ENCODE measurements around the gene UST.
A peak's percentile ranks its signal among the peaks of the same experiment; 100 is the strongest.
"Not testable (repeated sequence)": the region's sequence is repeated elsewhere in the genome, so short reads cannot be mapped to it uniquely, and the experiment has no call there.

UST gene

DNA sequence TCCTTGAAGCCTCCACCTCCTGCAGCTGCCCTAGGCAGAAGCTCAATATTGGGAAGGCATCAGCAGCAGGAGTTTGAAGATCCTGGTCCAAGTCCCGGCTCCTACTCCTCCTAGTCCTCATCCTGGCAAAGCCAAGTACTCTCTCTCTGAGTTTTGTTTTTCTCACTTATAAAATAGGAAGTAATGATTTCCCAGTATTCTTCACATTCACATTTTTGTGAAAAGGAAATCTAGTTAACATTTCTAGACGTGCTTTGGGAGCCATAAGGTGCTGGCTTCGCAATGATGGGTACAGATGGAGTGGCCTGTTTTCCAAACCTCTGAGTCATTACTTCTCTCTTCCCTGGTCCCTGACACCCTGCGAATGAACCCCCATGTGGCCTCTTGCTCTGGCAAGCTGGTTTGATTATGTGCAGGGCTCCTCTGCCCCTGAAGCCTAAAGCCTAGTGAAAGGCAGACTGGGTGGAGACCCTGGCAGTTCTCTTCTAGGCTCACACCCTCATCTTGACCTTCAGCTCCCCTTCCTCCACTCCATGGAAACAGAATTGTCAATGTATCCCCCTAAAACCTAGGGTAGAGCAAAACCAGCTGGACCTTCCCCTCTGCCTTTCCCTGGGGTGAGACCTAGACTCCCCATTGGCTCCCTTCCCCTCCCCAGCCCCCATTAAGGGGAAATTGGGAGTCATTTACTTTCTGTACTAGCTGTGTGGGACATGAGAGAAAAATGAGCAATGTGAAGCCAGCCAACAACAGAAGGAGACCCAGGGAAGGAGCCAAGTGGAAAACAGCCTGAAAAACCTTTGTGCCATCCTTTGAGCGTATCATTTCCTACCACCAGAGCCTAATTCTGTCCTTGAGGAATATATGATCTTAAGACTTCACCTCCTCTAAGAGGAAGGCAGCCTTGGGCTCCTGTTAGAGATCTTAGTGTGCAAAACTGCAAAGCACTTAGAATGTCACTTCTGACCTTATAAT, 158.4 kb downstream of the UST start:
- no peak for DNase-seq (ENCODE audit: low spot score)

DNA sequence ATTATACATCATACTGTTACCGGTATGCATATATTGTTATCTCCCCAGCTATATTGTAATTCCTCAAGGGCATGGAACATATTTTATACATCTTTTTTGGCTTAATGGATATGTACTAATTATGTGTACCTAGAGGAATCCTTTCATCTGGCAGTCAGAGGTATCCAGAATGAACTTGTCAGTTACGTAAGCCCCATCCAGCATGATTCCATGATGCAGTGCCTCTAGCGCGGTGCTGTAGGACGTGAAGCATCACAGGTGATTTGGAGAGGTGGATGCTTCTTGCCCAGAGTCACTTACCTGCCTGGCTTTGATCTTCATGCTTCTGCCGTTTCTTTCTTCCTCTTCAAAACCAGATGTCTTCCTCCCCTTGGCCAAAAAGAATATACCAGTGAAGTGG, 159.1 kb downstream of the UST start:
- no peak for DNase-seq (ENCODE audit: low spot score)

DNA sequence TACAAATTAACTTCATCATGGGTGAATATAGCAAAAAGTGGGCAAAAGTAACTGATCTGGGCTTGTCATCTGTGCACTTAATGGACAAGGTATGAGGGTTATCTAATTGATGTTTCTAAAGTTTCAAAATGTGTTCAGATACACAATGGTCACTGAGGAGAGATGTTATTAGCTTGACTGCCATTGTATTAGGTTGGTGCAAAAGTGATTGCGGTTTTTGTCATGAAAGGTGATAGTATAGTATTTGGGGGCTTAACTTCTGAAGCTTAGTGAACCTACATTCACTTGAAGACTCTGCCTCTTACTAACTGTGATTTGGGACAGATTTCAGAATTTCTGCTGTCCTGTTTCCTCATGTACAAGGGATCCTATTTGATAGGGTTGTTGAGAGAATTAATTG, 159.6 kb downstream of the UST start:
- DNase-seq (ENCODE audit: low spot score): no peak

DNA sequence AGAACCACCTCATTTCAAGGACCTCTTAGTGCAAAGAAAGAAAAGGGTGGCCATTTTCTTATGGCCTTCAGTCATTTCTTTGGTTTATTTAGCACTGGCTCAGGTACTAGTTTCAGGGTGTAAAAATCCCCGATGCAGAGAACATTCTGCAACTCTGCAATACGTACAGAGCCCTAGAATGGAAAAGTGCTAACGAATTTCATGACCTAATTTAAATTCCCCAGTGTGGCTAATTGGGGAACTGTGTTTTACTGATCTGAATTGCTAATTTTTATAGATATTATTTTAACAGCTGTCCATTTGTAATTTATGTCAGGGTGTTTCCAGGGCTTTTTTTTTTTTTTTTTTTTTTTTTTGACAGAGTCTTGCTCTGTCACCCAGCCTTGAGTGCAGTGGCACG, 160.7 kb downstream of the UST start:
- DNase-seq (ENCODE audit: low spot score): no peak

DNA sequence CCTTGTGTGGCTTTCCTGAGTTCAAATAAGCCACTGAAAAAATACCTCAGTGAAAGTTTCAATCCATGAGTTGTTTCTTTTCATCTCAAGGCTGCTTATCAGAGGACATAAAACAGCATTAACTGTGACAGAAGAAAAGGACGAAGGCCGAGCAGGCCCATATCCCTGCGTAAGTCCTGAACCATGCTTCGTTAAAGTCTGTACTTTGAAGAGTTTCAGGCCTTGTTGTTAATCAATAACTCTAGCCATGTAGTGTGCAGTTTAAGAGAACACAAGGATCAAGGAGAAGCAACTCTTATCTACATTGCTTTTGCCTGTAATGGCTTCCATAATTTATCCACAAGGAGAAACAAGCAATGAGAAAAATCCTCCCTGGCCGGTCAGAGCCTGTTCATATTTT, 165.4 kb downstream of the UST start:
- DNase-seq (ENCODE audit: low spot score): no peak

DNA sequence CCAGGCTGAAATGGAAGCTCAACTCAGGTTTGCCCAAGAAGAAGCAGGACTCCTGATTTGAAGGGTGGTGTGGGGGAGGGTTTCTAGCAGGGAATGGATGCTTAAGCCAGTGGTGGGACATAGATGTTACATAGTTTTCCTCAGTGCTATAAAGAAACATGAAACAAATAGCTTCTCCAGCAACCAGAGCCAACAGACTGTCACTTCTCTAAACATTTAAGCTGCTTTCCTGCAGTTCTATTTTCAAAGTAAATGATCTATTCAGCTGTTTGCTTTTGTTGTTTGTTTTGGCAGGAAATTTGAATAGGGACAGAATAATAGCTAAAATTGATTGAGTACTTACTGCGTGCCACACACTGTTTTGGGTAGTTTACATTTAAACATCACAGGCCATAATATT, 169.0 kb downstream of the UST start:
- no peak for DNase-seq (ENCODE audit: low spot score)

DNA sequence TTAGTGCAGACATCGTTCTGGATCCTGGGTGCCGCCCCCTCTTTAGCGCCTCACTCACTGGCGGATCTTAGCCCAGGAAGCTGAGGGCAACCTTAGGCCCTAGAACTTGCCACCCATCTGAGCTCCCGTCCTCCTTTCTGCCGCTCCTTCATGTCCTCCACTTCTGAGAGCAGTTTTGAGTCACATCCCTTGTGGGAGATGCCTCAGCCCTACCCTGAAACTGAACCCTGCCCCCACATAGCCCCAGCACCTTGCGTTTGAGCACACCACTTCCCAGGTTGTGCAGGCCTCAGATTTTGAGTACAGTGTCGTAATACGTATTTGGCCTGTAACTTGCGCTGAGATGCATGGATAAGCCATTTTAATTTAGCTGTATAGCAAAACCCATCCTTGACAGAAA, 169.7 kb downstream of the UST start:
- not testable (repeated sequence) for DNase-seq (ENCODE audit: low spot score)

DNA sequence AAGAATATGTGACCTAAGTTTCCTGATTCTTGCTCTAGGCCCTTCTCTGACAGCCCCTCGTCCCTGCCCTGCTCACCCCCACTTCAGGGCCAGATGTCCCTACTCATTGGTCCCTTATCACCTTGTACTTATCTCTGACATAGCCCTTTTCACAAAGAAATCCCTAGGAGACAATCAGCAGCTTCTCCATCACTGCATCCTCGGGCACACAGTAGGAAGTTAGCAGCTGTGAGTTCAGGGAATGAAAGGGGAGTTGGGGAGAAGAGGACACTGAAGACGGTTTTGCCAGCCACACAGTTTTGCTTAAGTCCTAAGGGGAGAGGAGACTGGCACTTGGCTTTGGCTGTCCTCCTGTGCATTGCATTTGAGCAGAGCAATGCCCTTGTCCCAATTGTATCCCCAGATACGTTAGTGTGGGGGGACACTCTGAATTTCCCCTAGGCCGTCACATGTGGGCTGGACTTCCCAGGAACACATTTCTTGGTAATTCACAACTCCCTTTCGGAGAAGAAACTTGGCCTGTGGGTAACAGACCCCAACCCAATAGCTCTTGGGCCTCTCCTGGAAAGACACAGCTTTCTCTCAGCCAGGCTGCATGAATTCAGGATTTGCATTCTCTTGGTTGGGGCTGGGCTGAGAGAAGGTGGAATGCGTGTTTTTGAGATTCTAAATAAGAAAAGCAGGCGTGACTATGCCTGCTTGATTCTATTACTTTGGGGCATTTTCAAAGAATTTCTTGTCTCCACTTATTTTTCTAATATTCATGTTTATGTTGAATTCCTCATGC, 177.6 kb downstream of the UST start:
- DNase-seq (ENCODE audit: low spot score): no peak

DNA sequence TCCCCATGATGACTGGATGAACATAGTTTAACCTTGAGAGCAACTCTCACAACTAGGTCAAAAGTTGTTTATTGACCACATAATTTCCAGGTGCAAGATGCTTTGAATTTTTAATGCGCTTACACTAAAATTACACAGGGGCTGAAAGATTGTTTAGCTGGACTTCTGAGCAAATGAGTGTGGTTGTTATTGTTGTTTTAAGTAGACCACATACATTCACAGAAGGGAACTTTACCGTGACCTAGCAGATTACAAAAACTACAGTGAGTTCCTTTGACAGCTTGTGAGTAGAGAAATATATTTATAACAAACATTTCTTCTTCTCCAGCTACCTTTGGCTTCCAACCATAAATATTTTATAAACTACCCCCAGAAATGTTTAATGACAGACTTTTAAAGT, 178.9 kb downstream of the UST start:
- DNase-seq (ENCODE audit: low spot score): no peak

DNA sequence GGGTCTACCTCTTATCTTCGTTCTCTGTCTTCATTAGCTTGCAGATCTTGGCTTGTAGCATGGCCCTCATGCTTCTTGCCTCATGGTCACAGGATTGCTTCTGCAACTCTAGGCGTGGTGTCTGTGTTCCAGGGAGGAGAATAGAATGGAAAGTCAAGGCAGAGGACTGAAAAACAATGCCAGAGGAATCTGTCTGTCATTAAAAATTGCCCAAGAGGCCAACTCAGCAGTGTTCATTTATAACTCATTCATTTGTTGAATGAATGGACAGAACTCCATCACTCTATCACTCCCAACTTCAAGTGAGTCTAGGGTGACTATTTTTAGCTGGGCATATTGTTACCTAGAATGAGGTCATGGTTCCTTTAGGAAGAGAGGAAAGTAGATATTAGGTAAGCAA, 179.6 kb downstream of the UST start:
- no peak for DNase-seq (ENCODE audit: low spot score)

DNA sequence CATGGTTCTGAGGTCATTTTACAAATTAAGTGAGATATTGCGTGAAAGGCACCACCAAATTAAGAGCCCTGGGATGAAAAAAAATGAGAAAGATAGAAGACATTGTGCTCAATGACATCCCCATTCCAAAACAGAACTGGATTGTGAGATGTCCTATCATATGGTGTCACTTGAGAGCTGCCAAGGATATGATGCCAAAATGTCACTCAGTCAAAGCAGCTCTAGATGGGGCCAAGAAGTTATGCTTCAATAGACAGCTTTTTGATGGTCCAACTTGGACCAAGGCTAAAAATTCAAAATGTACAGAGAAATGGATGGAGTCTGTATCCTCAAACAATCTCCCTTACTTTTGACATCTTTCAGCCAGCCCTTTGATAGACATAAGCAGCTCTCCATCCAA, 180.8 kb downstream of the UST start:
- DNase-seq (ENCODE audit: low spot score): no peak

DNA sequence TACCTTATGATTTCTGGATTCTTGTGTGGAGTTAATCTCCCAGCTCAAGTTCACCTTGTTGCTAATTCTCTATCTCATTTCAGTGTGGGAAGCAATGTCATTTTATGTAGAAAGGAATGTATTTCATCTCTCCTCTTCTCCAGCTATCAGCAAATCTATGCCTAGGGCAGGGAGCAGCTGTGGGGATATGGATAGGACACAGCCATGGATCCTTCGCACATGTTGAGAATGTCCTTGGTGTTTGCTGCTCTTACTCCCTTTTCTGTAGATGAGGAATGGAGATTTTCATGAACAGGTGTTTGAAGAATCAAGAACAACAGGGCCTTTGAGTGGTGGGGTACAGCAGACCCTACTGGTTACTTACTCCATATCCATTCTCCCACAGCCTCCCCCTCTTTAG, 182.0 kb downstream of the UST start:
- no peak for DNase-seq (ENCODE audit: low spot score)

DNA sequence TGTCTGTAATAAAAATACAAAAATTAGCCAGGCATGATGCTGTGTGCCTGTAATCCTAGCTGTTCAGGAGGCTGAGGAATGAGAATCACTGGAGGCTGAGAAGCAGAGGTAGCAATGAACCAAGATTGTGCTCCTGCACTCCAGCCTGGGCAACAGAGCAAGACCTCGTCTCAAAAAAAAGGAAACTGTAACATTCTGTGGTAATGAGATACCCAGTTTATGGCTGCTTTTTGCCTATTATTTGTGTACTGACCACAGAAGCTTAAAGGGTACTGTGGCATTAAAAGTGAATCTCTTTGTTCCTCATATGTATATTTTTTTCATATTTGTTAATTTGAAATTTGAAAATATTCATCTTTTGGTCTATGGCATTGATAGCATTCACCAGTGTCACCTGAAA, 185.4 kb downstream of the UST start:
- no peak for DNase-seq (ENCODE audit: low spot score)

DNA sequence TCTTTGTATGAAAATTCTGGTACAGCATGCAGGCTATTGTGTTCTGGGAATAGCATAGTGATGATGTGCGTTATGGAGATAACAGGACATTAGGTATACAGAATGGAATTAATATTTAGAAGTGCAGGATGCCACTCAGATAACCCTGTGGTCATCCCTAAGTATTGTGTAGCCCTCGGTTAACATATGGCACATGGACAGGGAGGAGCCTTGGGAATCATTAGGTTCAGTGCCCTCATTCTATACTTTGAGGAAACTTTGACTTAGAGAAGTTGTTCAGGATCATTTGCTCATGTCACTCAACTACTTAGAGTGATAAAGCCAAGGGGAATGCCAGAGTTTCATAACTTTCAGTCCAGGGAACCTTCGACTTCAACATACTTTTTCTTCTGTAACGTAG, 185.9 kb downstream of the UST start:
- no peak for DNase-seq (ENCODE audit: low spot score)

DNA sequence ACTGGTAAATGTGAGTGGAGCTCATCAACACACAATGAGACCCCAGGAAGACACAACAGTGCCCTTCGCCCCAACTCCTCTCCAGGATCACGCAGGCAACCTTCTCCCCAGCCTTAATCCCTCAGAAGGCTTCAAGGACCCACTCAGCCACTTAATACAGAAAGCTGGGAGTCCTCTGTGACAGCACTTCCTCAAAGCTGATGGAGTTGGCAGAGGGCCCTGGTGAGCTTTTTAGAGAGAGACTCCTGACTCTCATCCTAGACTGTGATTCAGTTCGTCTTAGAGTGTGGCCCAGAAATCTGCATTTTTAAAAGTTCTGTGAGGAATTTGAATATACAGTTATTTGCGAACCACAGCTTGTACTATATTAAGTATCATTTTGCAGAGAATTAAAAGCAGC, 187.7 kb downstream of the UST start:
- DNase-seq (ENCODE audit: low spot score): peak; percentile 52

DNA sequence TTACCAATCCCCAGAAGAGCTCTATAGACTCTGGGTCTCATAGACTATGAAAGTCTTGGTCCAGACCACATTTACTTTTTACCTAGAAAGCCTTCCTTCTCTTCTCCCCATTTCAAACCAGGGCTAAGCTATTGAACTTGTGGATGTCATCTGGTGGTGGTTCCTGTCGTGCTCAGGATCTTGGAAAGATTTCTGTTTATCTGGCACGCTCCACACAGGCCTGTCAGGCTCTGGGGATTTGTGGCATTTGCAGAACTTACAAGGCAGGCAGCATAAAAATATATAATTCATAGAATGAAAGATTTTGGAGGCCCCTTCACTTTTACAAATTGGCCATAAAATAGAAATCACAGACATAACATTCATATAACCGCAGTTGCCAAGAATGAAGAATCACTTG, 188.1 kb downstream of the UST start:
- no peak for DNase-seq (ENCODE audit: low spot score)

DNA sequence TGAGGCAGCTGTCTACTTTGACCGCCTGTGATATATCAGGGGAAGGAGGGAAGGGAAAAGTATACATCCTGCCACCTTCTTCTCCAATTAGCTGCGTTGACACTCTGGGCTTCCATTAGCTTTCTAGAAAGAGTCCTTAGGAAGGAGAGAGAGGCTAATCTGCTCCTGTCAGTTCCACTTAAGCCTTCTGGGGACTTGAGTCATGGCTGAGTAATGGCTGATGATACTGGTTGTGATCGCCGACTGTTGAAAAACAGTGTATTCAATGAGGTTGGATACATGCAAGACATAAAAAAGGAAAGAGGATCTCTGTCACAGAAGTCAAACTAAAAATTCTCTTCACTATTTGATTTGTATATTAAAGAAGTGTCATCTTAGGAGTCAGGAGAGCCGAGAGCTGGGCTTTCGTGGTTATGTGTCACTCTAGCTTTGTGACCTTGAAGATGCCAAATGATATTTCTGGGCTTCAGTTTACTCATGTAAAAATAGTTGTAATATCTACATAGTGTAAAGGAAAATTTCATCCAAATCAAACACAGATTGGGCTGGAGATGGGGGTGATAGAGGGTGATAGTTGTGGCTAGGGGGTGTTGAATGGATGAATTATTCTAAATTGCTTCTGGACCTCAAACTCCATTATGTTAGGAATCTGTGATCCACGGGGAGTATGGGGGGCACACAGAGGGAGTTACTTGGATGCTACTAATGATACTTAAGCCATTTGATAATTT, 189.0 kb downstream of the UST start:
- DNase-seq (ENCODE audit: low spot score): no peak

DNA sequence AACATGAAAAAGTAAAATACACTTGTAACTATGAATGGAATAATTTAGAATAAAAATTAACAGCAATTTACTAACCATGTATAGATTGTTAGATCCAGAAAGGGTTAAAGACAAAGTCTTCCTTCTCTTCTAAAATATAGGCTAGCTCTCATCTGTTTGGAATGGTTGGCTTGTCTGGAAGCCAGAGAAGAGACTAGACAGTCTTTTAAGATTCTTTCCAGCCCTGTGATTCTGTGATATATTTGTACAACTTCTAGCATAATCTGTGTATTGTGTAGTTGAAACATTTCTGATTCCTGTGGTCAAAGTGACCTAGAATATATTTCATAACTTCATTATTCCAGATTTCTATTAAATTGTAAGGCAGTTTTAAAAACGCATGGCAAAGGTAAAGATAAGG, 196.6 kb downstream of the UST start:
- DNase-seq (ENCODE audit: low spot score): no peak

DNA sequence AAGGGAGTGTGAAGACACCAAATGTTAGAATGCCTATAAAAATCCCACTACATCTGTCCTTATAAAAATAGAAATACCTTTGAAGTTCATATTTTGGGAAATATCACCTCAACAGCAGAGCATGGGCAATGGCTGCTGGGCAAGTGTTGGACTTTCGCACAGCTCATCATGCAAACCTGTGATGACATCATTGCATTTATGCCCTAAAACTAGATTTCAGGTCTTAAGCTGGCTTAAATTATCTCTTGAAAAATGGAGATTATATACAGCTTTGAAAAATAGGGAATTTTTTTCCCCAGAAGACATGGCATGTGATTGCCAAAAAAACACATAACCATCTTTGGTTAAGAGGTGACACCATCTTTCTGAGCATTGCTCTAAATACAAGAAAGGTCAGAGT, 197.8 kb downstream of the UST start:
- no peak for DNase-seq (ENCODE audit: low spot score)

DNA sequence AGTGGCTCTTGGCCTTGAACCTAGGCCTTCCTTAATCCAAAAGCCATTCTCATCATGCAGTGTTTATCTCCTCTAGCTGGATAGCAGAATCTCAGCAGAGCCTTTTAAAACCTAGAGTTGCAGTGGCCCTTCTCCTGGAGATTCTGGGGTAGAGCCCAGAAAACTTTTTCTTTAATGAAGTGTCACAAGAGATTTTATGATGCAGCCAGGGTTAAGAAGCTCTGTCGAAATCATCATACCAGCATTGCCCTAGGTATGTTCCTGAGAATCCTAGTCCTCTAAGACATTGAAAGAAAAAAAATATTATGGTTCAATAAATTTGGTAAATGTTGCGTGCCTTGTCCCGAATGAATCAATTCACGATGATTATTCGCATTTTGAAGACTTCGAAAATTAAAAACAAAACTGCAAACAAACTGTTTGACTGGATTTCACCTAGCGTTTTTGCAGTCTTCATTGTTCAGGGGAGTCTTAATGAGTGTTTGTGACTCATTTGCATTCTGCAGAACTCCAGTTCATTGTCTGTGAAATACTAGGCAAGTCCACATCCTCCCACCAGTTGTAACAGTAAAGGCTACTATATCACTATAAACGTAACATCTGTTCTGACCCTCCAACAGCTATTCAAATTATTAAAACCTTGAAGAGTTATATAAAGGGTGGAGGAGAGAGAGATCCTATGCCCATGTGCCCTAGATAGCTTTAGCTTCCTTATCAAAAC, 198.6 kb downstream of the UST start:
- no peak for DNase-seq (ENCODE audit: low spot score)

DNA sequence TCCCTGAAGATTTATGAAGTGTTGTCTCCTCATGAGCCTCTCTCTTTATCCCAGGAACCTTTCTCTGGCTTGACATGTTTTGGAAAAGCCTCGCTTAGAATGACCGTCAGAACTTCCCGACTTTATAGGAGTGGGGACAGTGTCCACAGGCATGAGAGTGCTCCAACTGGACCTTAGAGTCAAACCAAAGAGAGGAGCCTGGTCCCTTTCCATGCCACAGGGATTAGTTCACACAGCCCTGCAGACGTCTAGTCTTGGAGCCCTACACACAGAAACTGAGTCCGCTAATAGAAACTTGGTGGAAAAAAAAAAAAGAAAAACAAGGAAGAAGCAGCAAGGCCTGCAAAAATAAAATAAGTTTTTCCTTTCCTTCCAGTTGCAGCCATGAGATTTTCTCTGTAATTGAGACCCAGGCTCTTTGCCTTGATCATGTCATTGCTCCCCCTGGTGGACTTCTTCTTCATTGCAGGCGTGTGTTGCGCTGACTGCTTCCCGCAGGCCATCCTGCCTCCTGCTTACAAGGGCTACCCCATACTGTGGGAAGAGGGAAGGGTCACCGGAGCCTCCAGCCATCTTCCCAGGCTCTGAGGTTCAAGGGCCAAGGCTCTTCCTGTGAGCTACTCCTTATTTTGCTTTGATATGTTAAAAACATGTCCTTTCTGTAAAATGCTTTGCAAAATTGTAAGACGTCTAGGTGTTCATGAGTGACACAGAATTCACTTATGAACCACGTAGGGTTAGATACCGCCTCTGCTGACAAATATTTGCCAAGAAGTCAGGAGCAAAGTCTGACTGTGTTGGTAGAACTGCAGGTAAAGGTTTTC, 201.0 kb downstream of the UST start:
- DNase-seq (ENCODE audit: low spot score): peak; percentile 89
